Astrocyte (in vitro differentiated cells and primary cell): Measurements from ENCODE around the gene ODR4. TPM values are rescaled to one million over a fixed set of nuclear protein-coding genes. Genes with fewer than 3 reads are reported as not detected.

ENCODE experiments used
- DNase-seq: peaks from one replicate; pipeline ENCODE4 v3.0.0-alpha.2; 2010; ENCODE audit warnings: low read depth
- FAIRE-seq: peaks from 2 replicates; lab custom pipeline; 2011; peaks lifted over from hg19 to GRCh38; lab: Jason Lieb, UNC
- H2AFZ ChIP-seq: 2 replicates; pipeline ENCODE4 v1.6.0; 2012; ENCODE audit warnings: low read depth, low read length, inconsistent platforms
- H3K27ac ChIP-seq: 2 replicates; pipeline ENCODE4 v1.5.1; 2011; ENCODE audit warnings: low read depth, low read length, inconsistent platforms
- H3K27me3 ChIP-seq: 2 replicates; pipeline ENCODE4 v1.6.0; 2011; ENCODE audit warnings: low read length, inconsistent platforms; ENCODE audit not compliant: insufficient read depth
- H3K36me3 ChIP-seq: 2 replicates; pipeline ENCODE4 v1.5.1; 2011; ENCODE audit warnings: low read length, inconsistent platforms; ENCODE audit not compliant: insufficient read depth
- H3K4me1 ChIP-seq: 2 replicates; pipeline ENCODE4 v1.5.1; 2011; ENCODE audit warnings: low read length, inconsistent platforms; ENCODE audit not compliant: insufficient read depth
- H3K4me2 ChIP-seq: 2 replicates; pipeline ENCODE4 v1.6.0; 2012; ENCODE audit warnings: low read length, inconsistent platforms
- H3K4me3 ChIP-seq: 2 replicates; pipeline ENCODE4 v1.5.1; 2011; ENCODE audit warnings: low read depth, mild to moderate bottlenecking, low read length, inconsistent platforms; ENCODE audit not compliant: insufficient read depth
- H3K79me2 ChIP-seq: 2 replicates; pipeline ENCODE4 v1.6.0; 2012; ENCODE audit warnings: mild to moderate bottlenecking, low read length, inconsistent platforms; ENCODE audit not compliant: insufficient read depth
- H3K9ac ChIP-seq: 2 replicates; pipeline ENCODE4 v1.6.0; 2012; ENCODE audit warnings: mild to moderate bottlenecking, low read length, inconsistent platforms
- H3K9me3 ChIP-seq: 2 replicates; pipeline ENCODE4 v1.5.1; 2012; ENCODE audit warnings: low read depth, mild to moderate bottlenecking, low read length, inconsistent platforms; ENCODE audit not compliant: insufficient read depth
- H4K20me1 ChIP-seq: 2 replicates; pipeline ENCODE4 v1.6.0; 2012; ENCODE audit warnings: low read length, inconsistent platforms; ENCODE audit not compliant: insufficient read depth
- H3K27ac Mint-ChIP-seq: one replicate; pipeline ENCODE4 v1.8.0; 2021; ENCODE audit warnings: mild to moderate bottlenecking, mixed read lengths; ENCODE audit not compliant: unreplicated experiment
- H3K27me3 Mint-ChIP-seq: one replicate; pipeline ENCODE4 v1.8.0; 2021; ENCODE audit warnings: low read depth, mixed read lengths; ENCODE audit not compliant: unreplicated experiment
- H3K36me3 Mint-ChIP-seq: one replicate; pipeline ENCODE4 v1.8.0; 2021; ENCODE audit warnings: low read depth, mixed read lengths; ENCODE audit not compliant: unreplicated experiment
- H3K4me1 Mint-ChIP-seq: one replicate; pipeline ENCODE4 v1.8.0; 2021; ENCODE audit warnings: low read depth, mixed read lengths; ENCODE audit not compliant: unreplicated experiment
- H3K4me3 Mint-ChIP-seq: one replicate; pipeline ENCODE4 v1.8.0; 2021; ENCODE audit warnings: mild to moderate bottlenecking, moderate library complexity, mixed read lengths; ENCODE audit not compliant: unreplicated experiment
- H3K9me3 Mint-ChIP-seq: one replicate; pipeline ENCODE4 v1.8.0; 2021; ENCODE audit warnings: mild to moderate bottlenecking, mixed read lengths; ENCODE audit not compliant: unreplicated experiment
- EZH2 ChIP-seq: IDR thresholded peaks from 2 replicates; pipeline ENCODE4 v1.6.1; 2012; ENCODE audit warnings: mild to moderate bottlenecking, low read length, inconsistent platforms; ENCODE audit not compliant: insufficient read depth
- total RNA-seq: library from RNA; stranded (reverse); gene quantifications from 2 replicates; pipeline ENCODE4 v1.2.1, GENCODE V29; 2021
- TF ChIP-seq, protein P1 (sequence below): IDR thresholded peaks from 2 replicates; pipeline ENCODE4 v1.5.1; 2011; ENCODE audit warnings: low read depth, mild to moderate bottlenecking, inconsistent platforms, low read length, moderate library complexity; ENCODE audit not compliant: insufficient read depth

Gene ODR4
- total RNA-seq, 1 donor from 2014 or later, result 22.1 TPM

DNA sequence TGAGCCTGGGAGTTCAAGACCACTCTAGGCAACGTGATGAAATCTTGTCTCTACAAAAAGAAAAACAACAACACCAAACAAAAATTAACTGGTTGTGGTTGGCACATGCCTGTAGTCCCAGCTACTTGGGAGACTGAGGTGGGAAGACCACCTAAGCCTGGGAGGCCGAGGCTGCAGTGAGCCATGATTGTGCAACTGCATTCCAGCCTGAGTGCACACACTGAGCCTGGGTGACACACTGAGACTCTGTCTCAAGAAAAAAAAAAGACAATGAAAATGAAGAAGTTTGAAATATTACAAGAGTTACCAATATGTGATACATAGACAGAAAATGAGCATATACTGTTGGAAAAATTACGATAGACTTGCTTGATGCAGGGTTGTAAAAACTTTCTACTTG is 53.4 kb downstream of the ODR4 start:
- H3K4me3 Mint-ChIP-seq, result no peak overlapping the region
- no peak for FAIRE-seq

DNA sequence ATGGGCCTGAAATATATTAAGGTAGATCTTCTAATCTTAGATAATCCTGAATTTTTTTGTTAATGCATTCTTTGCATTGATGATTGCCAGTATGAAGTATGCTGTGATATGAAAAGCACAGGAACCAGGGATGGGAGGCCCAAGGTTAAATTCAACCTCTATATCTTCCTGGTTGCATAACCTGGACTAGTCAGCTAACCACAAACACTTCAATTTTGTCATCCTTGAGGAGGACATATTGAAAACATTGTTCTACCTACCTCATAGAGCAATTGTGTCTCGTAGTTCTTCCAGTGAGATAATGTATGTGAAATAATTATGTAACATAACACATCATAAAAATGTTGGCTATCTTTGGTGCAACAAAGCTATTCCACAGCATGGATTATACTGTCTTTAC is 59.7 kb downstream of the ODR4 start:
- H3K9ac ChIP-seq, result no peak overlapping the region
- no peak for FAIRE-seq

More for the DNA sequence above, 53.4 kb downstream of the ODR4 start:
- Histone ChIP-seq H3K36me3 (no peaks in the 10 kb centered on the region), H2AFZ (no peak overlapping the region), H3K9ac (no peak overlapping the region), H3K27ac (no peak overlapping the region), H3K4me1 (no peaks in the 10 kb centered on the region), H3K4me3 (no peak overlapping the region), H3K79me2 (no peaks in the 10 kb centered on the region), H3K4me2 (no peak overlapping the region), H3K27me3 (no peaks in the 10 kb centered on the region), H4K20me1 (no peaks in the 10 kb centered on the region), H3K9me3 (no peaks in the 10 kb centered on the region)
- TF ChIP-seq, protein P1, sequence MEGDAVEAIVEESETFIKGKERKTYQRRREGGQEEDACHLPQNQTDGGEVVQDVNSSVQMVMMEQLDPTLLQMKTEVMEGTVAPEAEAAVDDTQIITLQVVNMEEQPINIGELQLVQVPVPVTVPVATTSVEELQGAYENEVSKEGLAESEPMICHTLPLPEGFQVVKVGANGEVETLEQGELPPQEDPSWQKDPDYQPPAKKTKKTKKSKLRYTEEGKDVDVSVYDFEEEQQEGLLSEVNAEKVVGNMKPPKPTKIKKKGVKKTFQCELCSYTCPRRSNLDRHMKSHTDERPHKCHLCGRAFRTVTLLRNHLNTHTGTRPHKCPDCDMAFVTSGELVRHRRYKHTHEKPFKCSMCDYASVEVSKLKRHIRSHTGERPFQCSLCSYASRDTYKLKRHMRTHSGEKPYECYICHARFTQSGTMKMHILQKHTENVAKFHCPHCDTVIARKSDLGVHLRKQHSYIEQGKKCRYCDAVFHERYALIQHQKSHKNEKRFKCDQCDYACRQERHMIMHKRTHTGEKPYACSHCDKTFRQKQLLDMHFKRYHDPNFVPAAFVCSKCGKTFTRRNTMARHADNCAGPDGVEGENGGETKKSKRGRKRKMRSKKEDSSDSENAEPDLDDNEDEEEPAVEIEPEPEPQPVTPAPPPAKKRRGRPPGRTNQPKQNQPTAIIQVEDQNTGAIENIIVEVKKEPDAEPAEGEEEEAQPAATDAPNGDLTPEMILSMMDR, result no peak
- TF ChIP-seq EZH2, result no peak
- DNase-seq, result no peak
- Mint-ChIP-seq H3K27ac (no peak overlapping the region), H3K4me1 (peaks cover 2% of the 10 kb centered on the region), H3K27me3 (no peaks in the 10 kb centered on the region), H3K36me3 (peaks cover 2% of the 10 kb centered on the region), H3K9me3 (no peaks in the 10 kb centered on the region)

DNA sequence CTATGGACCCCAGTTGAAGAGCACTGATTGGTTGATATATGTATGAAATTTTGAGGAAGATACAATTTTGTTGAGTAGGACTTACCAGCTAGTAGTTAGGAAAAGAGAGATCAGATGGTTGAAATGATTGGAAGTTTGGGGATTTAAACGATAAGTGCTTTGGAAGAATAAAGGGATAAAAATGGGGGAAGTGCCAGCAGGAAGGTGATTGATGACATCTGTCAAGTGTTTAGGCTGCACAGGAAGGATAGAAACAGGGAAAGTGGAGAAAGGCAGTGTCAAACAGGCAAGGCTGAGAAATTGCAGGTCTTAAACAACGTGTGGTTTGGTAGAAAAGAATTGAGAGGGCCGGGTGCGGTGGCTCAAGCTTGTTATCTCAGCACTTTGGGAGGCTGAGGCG is 62.9 kb downstream of the ODR4 start:
- DNase-seq (no peak), FAIRE-seq (no peak)
- Mint-ChIP-seq H3K4me3 (no peak overlapping the region), H3K27me3 (no peaks in the 10 kb centered on the region), H3K36me3 (peaks cover 4% of the 10 kb centered on the region), H3K4me1 (peaks cover 9% of the 10 kb centered on the region), H3K27ac (no peak overlapping the region), H3K9me3 (no peaks in the 10 kb centered on the region)
- Histone ChIP-seq H3K9me3 (no peaks in the 10 kb centered on the region), H3K36me3 (no peaks in the 10 kb centered on the region), H3K4me2 (no peak overlapping the region), H3K79me2 (no peaks in the 10 kb centered on the region), H3K4me1 (peaks cover 14% of the 10 kb centered on the region), H3K4me3 (no peak overlapping the region), H3K27ac (no peak overlapping the region), H4K20me1 (no peaks in the 10 kb centered on the region), H3K9ac (no peak overlapping the region), H3K27me3 (no peaks in the 10 kb centered on the region), H2AFZ (no peak overlapping the region)
- TF ChIP-seq, protein P1, result no peak
- no peak for TF ChIP-seq EZH2

More for the DNA sequence above, 59.7 kb downstream of the ODR4 start:
- H3K4me3 Mint-ChIP-seq, result no peak overlapping the region
- no peak overlapping the region for H3K27ac ChIP-seq
- DNase-seq, result peak; percentile 4
- H3K4me1 Mint-ChIP-seq, result peaks cover under 1% of the 10 kb centered on the region
- TF ChIP-seq EZH2, result no peak
- TF ChIP-seq, protein P1, result no peak
- H3K4me3 ChIP-seq, result no peak overlapping the region
- peaks cover 3% of the 10 kb centered on the region for H3K4me1 ChIP-seq
- H3K4me2 ChIP-seq, result no peak overlapping the region
- no peak overlapping the region for H2AFZ ChIP-seq
- no peaks in the 10 kb centered on the region for H3K27me3 ChIP-seq
- no peaks in the 10 kb centered on the region for H3K79me2 ChIP-seq
- H3K36me3 Mint-ChIP-seq, result peaks cover 2% of the 10 kb centered on the region
- H3K36me3 ChIP-seq, result no peaks in the 10 kb centered on the region
- no peaks in the 10 kb centered on the region for H3K9me3 Mint-ChIP-seq
- no peaks in the 10 kb centered on the region for H3K9me3 ChIP-seq
- no peak overlapping the region for H3K27ac Mint-ChIP-seq
- no peaks in the 10 kb centered on the region for H4K20me1 ChIP-seq
- H3K27me3 Mint-ChIP-seq, result no peaks in the 10 kb centered on the region
